Keratinocyte (primary cell): ENCODE measurements around the gene ADNP2. TPM values are rescaled to one million over a fixed set of nuclear protein-coding genes. Genes with fewer than 3 reads are reported as not detected.

ENCODE experiments used
- DNase-seq: peaks from one replicate; pipeline ENCODE4 v3.0.0-alpha.2; 2011; ENCODE audit warnings: low read depth, missing footprints, low spot score
- FAIRE-seq: peaks from 2 replicates; lab custom pipeline; 2011; peaks lifted over from hg19 to GRCh38; lab: Jason Lieb, UNC
- H2AFZ ChIP-seq: 2 replicates; pipeline ENCODE4 v1.6.0; 2012; ENCODE audit warnings: low read length, control low read depth, inconsistent platforms; ENCODE audit not compliant: control insufficient read depth
- H3K27ac ChIP-seq: 2 replicates; pipeline ENCODE4 v1.5.1; 2011; ENCODE audit warnings: low read length; ENCODE audit not compliant: control insufficient read depth, insufficient read depth
- H3K27me3 ChIP-seq: 3 replicates; pipeline ENCODE4 v1.6.0; 2011; ENCODE audit warnings: low read length; ENCODE audit not compliant: control insufficient read depth, insufficient read depth; ENCODE audit errors: extremely low read depth
- H3K36me3 ChIP-seq, 2 experiments: 2 replicates in 1 of 2; 3 replicates in 1 of 2; pipeline ENCODE4 v1.5.1; 2011; ENCODE audit warnings: low read length in 2 of 2, mild to moderate bottlenecking in 1 of 2; ENCODE audit not compliant: control insufficient read depth in 2 of 2, insufficient read depth in 2 of 2; ENCODE audit errors: extremely low read depth in 1 of 2
- H3K4me1 ChIP-seq: 3 replicates; pipeline ENCODE4 v1.5.1; 2011; ENCODE audit warnings: low read length; ENCODE audit not compliant: control insufficient read depth, insufficient read depth; ENCODE audit errors: extremely low read depth
- H3K4me2 ChIP-seq: 3 replicates; pipeline ENCODE4 v1.6.0; 2011; ENCODE audit warnings: low read depth, low read length; ENCODE audit not compliant: control insufficient read depth, insufficient read depth; ENCODE audit errors: extremely low read depth
- H3K4me3 ChIP-seq, 3 experiments: fragments of 200-600 bp in 1 of 3; sonication (generic) in 1 of 3; 2 replicates in 2 of 3; 3 replicates in 1 of 3; pipeline ENCODE4 v1.5.1; 2011 to 2016; ENCODE audit warnings: low read length in 3 of 3, mild to moderate bottlenecking in 3 of 3, control low read depth in 2 of 3, inconsistent platforms in 1 of 3, low read depth in 1 of 3, mixed read lengths in 1 of 3, mixed run types in 1 of 3, moderate library complexity in 1 of 3; ENCODE audit not compliant: control insufficient read depth in 2 of 3, insufficient read depth in 2 of 3; ENCODE audit errors: extremely low read depth in 1 of 3
- H3K79me2 ChIP-seq: 2 replicates; pipeline ENCODE4 v1.6.0; 2012; ENCODE audit warnings: low read length; ENCODE audit not compliant: control insufficient read depth, insufficient read depth
- H3K9ac ChIP-seq: 3 replicates; pipeline ENCODE4 v1.6.0; 2011; ENCODE audit warnings: low read length; ENCODE audit not compliant: control insufficient read depth, insufficient read depth; ENCODE audit errors: extremely low read depth
- H3K9me1 ChIP-seq: 3 replicates; pipeline ENCODE4 v1.6.0; 2011; ENCODE audit warnings: low read length; ENCODE audit not compliant: control insufficient read depth, insufficient read depth; ENCODE audit errors: extremely low read depth
- H3K9me3 ChIP-seq: 2 replicates; pipeline ENCODE4 v1.5.1; 2012; ENCODE audit warnings: low read depth, low read length; ENCODE audit not compliant: control insufficient read depth
- H4K20me1 ChIP-seq: 3 replicates; pipeline ENCODE4 v1.6.0; 2011; ENCODE audit warnings: low read length; ENCODE audit not compliant: control insufficient read depth, insufficient read depth; ENCODE audit errors: extremely low read depth
- CTCF ChIP-seq, 3 experiments: IDR thresholded peaks in 1 of 3; conservative IDR thresholded peaks in 1 of 3; optimal IDR thresholded peaks in 1 of 3; 2 replicates in 2 of 3; 3 replicates in 1 of 3; pipeline versions ENCODE3 to v1.5.1; 2011; ENCODE audit warnings: low read length in 3 of 3, mild to moderate bottlenecking in 3 of 3, moderate library complexity in 2 of 3, control low read depth in 1 of 3, inconsistent platforms in 1 of 3; ENCODE audit not compliant: insufficient read depth in 2 of 3; ENCODE audit errors: extremely low read depth in 1 of 3
- EZH2 ChIP-seq: IDR thresholded peaks from one replicate; pipeline ENCODE4 v1.6.1; 2012; ENCODE audit warnings: inconsistent platforms, mild to moderate bottlenecking, low read length, moderate library complexity
- dilution Hi-C: fragments of 300-500 bp; cut with MboI; formaldehyde crosslinking; loops from one replicate; pipeline ENCODE4 v1.7.0; 2020; ENCODE audit warnings: low sequenced_read_pairs; ENCODE audit not compliant: extremely low pct_ligation_motif_present
- polyA plus RNA-seq, 5 experiments: library from polyadenylated mRNA; depleted of rRNA in 3 of 5; stranded (reverse) in 3 of 5; stranded (forward) in 1 of 5; unstranded in 1 of 5; fragments of >200 nt; gene quantifications; 1 replicate in 1 of 5; 2 replicates in 3 of 5; 3 replicates in 1 of 5; pipeline versions ENCODE4 v1.2.1 to v1.2.3, GENCODE V29; 2011 to 2012; ENCODE audit warnings: missing spikeins in 2 of 5, low read depth in 1 of 5, low replicate concordance in 1 of 5

The ADNP2 gene
- polyA plus RNA-seq, 1 donor (not counting 4 experiments of a cell fraction or from before 2014, with no cell fraction given) = 11.3 TPM

- Histone ChIP-seq H3K4me3 (no peak overlapping the region), H2AFZ (no peak overlapping the region), H3K9ac (no peak overlapping the region), H3K36me3 (no peaks in the 10 kb centered on the region), H3K27ac (no peak overlapping the region), H3K79me2 (no peaks in the 10 kb centered on the region), H4K20me1 (no peaks in the 10 kb centered on the region), H3K27me3 (no peaks in the 10 kb centered on the region), H3K4me1 (no peaks in the 10 kb centered on the region), H3K9me1 (no peaks in the 10 kb centered on the region), H3K4me2 (no peak overlapping the region), H3K9me3 (no peaks in the 10 kb centered on the region)
- dilution Hi-C loops = no loop called here
- no peak for FAIRE-seq
- TF ChIP-seq EZH2 = no peak
- no peak for TF ChIP-seq CTCF (optimal IDR thresholded peaks at IDR 0.05 in 1 of 3, IDR thresholded peaks at IDR 0.05 in 1 of 3, conservative IDR thresholded peaks at IDR 0.05 in 1 of 3; ENCODE audit: extremely low read depth in 1 of 3, insufficient read depth in 2 of 3, low read length in 3 of 3)
- DNase-seq = no peak
Observed at GRCh38 chr18:80096032-80096565, 13.0 kb upstream of the ADNP2 start.

- H3K36me3 ChIP-seq = no peaks in the 10 kb centered on the region
- dilution Hi-C loops = no loop called here
- no peak overlapping the region for H3K4me3 ChIP-seq
- no peak overlapping the region for H3K27ac ChIP-seq
- H3K4me1 ChIP-seq = no peaks in the 10 kb centered on the region
- no peak overlapping the region for H2AFZ ChIP-seq
- no peaks in the 10 kb centered on the region for H3K27me3 ChIP-seq
- no peak for TF ChIP-seq CTCF (optimal IDR thresholded peaks at IDR 0.05 in 1 of 3, IDR thresholded peaks at IDR 0.05 in 1 of 3, conservative IDR thresholded peaks at IDR 0.05 in 1 of 3; ENCODE audit: extremely low read depth in 1 of 3, insufficient read depth in 2 of 3, low read length in 3 of 3)
- TF ChIP-seq EZH2 = no peak
- no peak overlapping the region for H3K9ac ChIP-seq
- FAIRE-seq (no peak), DNase-seq (no peak)
- H3K9me1 ChIP-seq = no peaks in the 10 kb centered on the region
- no peaks in the 10 kb centered on the region for H3K79me2 ChIP-seq
- H3K4me2 ChIP-seq = no peak overlapping the region
- H3K9me3 ChIP-seq = no peaks in the 10 kb centered on the region
- no peaks in the 10 kb centered on the region for H4K20me1 ChIP-seq
Observed at GRCh38 chr18:80097201-80097600, 11.9 kb upstream of the ADNP2 start.
